ENCODE results near the gene TTC29.

Gene TTC29

GRCh38 chr4:146945556-146946374 lies at the start of gene TTC29:
TSS of gene TTC29 (minus strand) at chr4:146945864. CDS start at chr4:146939895, 5,969 bp downstream.
- DNase-seq: peak; percentile 85

- no peak for DNase-seq
Measured at GRCh38 chr4:146981651-146982050, 36.0 kb upstream of the TTC29 start.

- no peak for DNase-seq
Measured at GRCh38 chr4:146978641-146979040, 33.0 kb upstream of the TTC29 start.

- no peak for DNase-seq
Measured at GRCh38 chr4:146976145-146976544, 30.5 kb upstream of the TTC29 start.

GRCh38 chr4:146975527-146975926 lies 29.9 kb upstream of the TTC29 start:
- DNase-seq: no peak

- no peak for DNase-seq
Measured at GRCh38 chr4:146975036-146975435, 29.4 kb upstream of the TTC29 start.

GRCh38 chr4:146972036-146972435 lies 26.4 kb upstream of the TTC29 start:
- no peak for DNase-seq

GRCh38 chr4:146969126-146969525 lies 23.5 kb upstream of the TTC29 start:
- no peak for DNase-seq

GRCh38 chr4:146960634-146961033 lies 15.0 kb upstream of the TTC29 start:
- no peak for DNase-seq

- no peak for DNase-seq
Measured at GRCh38 chr4:146959692-146960091, 14.0 kb upstream of the TTC29 start.

- DNase-seq: no peak
Measured at GRCh38 chr4:146957237-146957636, 11.6 kb upstream of the TTC29 start.

- no peak for DNase-seq
Measured at GRCh38 chr4:146952896-146953295, 7.2 kb upstream of the TTC29 start.

- DNase-seq: no peak
Measured at GRCh38 chr4:146949559-146949958, 3.9 kb upstream of the TTC29 start.

GRCh38 chr4:146943691-146944375 lies 1.8 kb downstream of the TTC29 start:
- DNase-seq: no peak

GRCh38 chr4:146932116-146932515 lies 13.5 kb downstream of the TTC29 start:
- no peak for DNase-seq

GRCh38 chr4:146930673-146931072 lies 15.0 kb downstream of the TTC29 start:
- no peak for DNase-seq

GRCh38 chr4:146927695-146928094 lies 18.0 kb downstream of the TTC29 start:
- DNase-seq: no peak

GRCh38 chr4:146916479-146917076 lies 29.1 kb downstream of the TTC29 start:
- DNase-seq: peak; percentile 8

- no peak for DNase-seq
Measured at GRCh38 chr4:146915132-146915531, 30.5 kb downstream of the TTC29 start.

- DNase-seq: no peak
Measured at GRCh38 chr4:146900295-146900694, 45.4 kb downstream of the TTC29 start.

GRCh38 chr4:146890301-146890700 lies 55.4 kb downstream of the TTC29 start:
- no peak for DNase-seq

GRCh38 chr4:146883070-146883469 lies 62.6 kb downstream of the TTC29 start:
- DNase-seq: no peak

GRCh38 chr4:146857298-146857697 lies 88.4 kb downstream of the TTC29 start:
- no peak for DNase-seq

GRCh38 chr4:146855761-146856160 lies 89.9 kb downstream of the TTC29 start:
- no peak for DNase-seq
